SK-N-MC (cell line): ENCODE measurements around the gene IL1RAPL1.
"Not testable (repeated sequence)": the region's sequence is repeated elsewhere in the genome, so short reads cannot be mapped to it uniquely, and the experiment has no call there.

Experiments
- DNase-seq: peaks from one replicate; pipeline ENCODE4 v3.0.0-alpha.2; 2011; ENCODE audit warnings: low read depth, low spot score
- H3K27ac ChIP-seq: fragments of 200-600 bp; sonication (generic); 2 replicates; pipeline ENCODE4 v1.5.1; 2016; ENCODE audit warnings: mixed run types
- H3K36me3 ChIP-seq: fragments of 200-600 bp; sonication (generic); 2 replicates; pipeline ENCODE4 v1.6.1; 2017; ENCODE audit warnings: antibody characterized with exemption, low read length, mixed read lengths; ENCODE audit not compliant: insufficient read depth
- H3K4me3 ChIP-seq: fragments of 200-600 bp; sonication (generic); 2 replicates; pipeline ENCODE4 v1.5.1; 2016
- H3K9ac ChIP-seq: fragments of 200-600 bp; sonication (generic); 2 replicates; pipeline ENCODE4 v1.8.0; 2017; ENCODE audit warnings: mixed run types, mixed read lengths; ENCODE audit not compliant: insufficient read length
- H3K9me3 ChIP-seq: fragments of 200-600 bp; sonication (generic); 2 replicates; pipeline ENCODE4 v1.6.1; 2017; ENCODE audit warnings: low read depth, mild to moderate bottlenecking, antibody characterized with exemption, low read length, moderate library complexity, mixed read lengths
- EZH2 ChIP-seq: fragments of 200-600 bp; sonication (generic); IDR thresholded peaks from one replicate; pipeline ENCODE4 v1.6.1; 2017; ENCODE audit warnings: antibody characterized with exemption
- FOXP2 ChIP-seq: optimal IDR thresholded peaks from 2 replicates; pipeline ENCODE3; 2011; ENCODE audit warnings: mild to moderate bottlenecking, moderate library complexity; ENCODE audit not compliant: insufficient read depth; ENCODE audit errors: extremely low read length, control extremely low read depth
- POLR2AphosphoS5 ChIP-seq: IDR thresholded peaks from 2 replicates; pipeline ENCODE4 v1.6.1; 2012; ENCODE audit warnings: mild to moderate bottlenecking, low read depth, low read length, borderline replicate concordance

The IL1RAPL1 gene

DNA sequence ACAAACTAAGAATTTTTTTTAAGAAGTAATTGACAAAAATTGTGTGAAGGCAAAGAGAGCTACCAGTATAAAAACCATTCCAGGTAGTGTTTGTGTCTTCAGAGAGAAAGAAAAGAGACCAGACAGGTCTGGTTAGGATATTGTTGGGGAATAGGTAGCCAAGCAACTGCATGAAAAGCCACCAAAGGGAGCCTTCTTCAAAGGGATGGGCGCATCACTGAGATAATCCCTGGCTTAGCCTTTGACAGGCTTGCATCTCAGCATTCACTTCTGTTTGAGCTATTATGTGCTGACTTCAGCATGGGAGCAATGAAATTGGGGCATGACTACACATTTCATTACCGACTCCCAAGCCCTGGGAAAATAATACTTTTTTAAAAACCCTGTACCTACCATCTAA, 496.6 kb downstream of the IL1RAPL1 start:
- H3K27ac ChIP-seq, result no peak overlapping the region
- H3K9me3 ChIP-seq, result no peaks in the 10 kb centered on the region
- DNase-seq, result no peak
- no peak for TF ChIP-seq EZH2
- no peaks in the 10 kb centered on the region for H3K36me3 ChIP-seq
- no peak overlapping the region for H3K4me3 ChIP-seq
- H3K9ac ChIP-seq, result no peak overlapping the region

GRCh38 chrX:29090811-29091210, 503.6 kb downstream of the IL1RAPL1 start:
- H3K36me3 ChIP-seq, result no peaks in the 10 kb centered on the region
- H3K27ac ChIP-seq, result no peak overlapping the region
- no peak overlapping the region for H3K4me3 ChIP-seq
- DNase-seq, result no peak
- no peak for TF ChIP-seq FOXP2
- TF ChIP-seq POLR2AphosphoS5, result no peak
- no peak for TF ChIP-seq EZH2
- no peak overlapping the region for H3K9ac ChIP-seq
- no peaks in the 10 kb centered on the region for H3K9me3 ChIP-seq

DNA sequence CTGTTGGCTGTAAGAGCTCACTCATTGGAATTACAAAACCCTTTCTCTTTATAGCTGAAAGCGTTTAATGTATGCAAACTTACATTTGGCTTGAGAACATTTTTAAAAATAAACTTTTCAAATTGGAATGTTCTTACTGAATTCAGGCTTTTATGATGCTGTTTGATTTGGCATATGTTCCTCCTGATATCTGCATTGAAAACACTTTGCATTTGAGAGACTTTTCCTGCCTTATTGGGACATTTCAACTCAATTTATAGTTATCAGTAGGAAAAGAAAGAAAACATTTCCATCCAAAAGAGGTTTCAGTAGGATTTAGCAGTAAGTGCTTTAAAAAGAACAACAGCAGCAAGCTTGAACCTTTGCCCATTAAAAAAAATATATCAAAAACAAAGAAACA, 520.0 kb downstream of the IL1RAPL1 start:
- no peaks in the 10 kb centered on the region for H3K36me3 ChIP-seq
- DNase-seq, result no peak
- TF ChIP-seq POLR2AphosphoS5, result no peak
- TF ChIP-seq FOXP2, result no peak
- no peak for TF ChIP-seq EZH2
- H3K27ac ChIP-seq, result no peak overlapping the region
- no peak overlapping the region for H3K9ac ChIP-seq
- no peak overlapping the region for H3K4me3 ChIP-seq
- no peaks in the 10 kb centered on the region for H3K9me3 ChIP-seq

DNA sequence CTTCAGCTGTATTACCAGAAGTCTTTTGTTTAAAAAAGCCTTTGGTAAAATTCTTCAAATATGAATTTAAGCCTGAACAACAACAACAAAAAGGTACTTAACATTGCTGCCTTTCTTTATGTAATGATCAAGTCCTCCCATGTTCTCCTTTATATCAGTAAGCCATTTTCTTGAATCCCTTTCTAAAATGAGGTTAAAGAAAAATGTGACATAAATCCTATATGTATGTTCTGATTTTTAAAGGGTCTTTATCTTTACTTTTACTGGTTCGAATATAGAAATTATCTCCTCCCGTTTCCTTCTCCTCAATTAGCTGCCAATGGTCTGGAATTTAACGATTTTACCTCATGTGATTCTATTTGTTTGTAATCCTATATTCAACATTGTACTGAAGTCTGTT, 522.8 kb downstream of the IL1RAPL1 start:
- Histone ChIP-seq H3K9me3 (no peaks in the 10 kb centered on the region), H3K9ac (no peak overlapping the region), H3K27ac (no peak overlapping the region), H3K4me3 (no peak overlapping the region), H3K36me3 (no peaks in the 10 kb centered on the region)
- no peak for DNase-seq
- TF ChIP-seq POLR2AphosphoS5 (no peak), EZH2 (no peak), FOXP2 (no peak)

GRCh38 chrX:29113221-29113620, 526.0 kb downstream of the IL1RAPL1 start:
- DNase-seq, result no peak
- Histone ChIP-seq H3K27ac (no peak overlapping the region), H3K9me3 (no peaks in the 10 kb centered on the region), H3K9ac (no peak overlapping the region), H3K4me3 (no peak overlapping the region), H3K36me3 (no peaks in the 10 kb centered on the region)
- TF ChIP-seq FOXP2 (no peak), EZH2 (no peak), POLR2AphosphoS5 (no peak)

DNA sequence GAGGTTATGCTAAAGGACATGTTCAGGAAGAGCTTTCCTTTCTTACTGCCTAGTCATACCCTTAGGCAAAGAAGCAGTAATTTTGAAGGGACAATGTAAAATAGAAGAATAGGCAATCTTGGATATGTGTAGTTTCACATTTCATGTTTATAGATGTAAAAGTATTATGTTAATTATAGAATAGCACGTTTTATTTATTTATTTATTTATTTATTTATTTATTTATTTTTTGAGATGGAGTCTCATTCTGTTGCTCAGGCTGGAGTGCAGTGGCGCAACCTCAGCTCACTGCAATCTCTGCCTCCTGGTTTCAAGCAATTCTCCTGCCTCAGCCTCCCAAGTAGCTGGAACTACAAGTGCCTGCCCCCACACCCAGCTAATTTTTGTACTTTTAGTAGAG, 535.6 kb downstream of the IL1RAPL1 start:
- not testable (repeated sequence) for H3K9ac ChIP-seq, DNase-seq, H3K4me3 ChIP-seq, H3K9me3 ChIP-seq, H3K27ac ChIP-seq, H3K36me3 ChIP-seq

DNA sequence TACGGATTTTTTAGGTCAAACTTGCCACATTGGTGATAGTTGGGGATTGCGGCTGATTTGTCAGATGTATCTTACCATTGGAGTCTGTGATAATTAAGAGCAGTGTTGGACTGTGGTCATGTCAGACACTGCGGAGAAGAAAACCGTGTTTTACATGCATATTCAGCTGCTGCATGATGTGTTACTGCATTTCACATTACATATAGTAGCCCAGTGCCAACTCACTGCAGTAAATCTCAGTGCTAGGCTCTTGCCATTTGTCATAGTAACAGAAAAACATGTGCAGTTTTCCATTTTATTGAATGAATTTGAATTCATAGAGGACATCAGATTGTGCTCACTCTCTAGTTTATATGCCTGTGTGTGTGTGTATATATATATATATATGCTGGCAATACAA, 543.7 kb downstream of the IL1RAPL1 start:
- no peak overlapping the region for H3K9ac ChIP-seq
- H3K9me3 ChIP-seq, result no peaks in the 10 kb centered on the region
- H3K27ac ChIP-seq, result no peak overlapping the region
- no peak overlapping the region for H3K4me3 ChIP-seq
- DNase-seq, result no peak
- no peak for TF ChIP-seq POLR2AphosphoS5
- no peak for TF ChIP-seq EZH2
- no peak for TF ChIP-seq FOXP2
- no peaks in the 10 kb centered on the region for H3K36me3 ChIP-seq

DNA sequence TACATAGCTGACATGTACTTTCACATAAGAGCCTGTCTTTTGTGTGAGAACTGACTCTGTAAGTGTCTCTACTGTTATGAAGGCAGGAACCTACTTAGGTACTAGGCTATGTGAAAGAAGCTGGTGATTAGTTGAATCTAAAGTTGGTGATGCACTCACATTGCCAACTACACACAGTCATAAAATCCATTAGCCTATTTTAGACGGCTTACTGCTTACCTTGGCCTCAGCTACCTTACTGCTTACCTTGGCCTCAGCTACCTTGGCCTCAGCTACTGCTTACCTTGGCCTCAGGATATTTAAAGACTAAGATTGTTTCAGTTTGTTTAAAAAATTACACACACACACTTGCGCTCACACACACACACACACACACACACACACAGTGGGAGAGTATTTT, 549.7 kb downstream of the IL1RAPL1 start:
- DNase-seq, result no peak
- no peak overlapping the region for H3K9ac ChIP-seq
- H3K27ac ChIP-seq, result no peak overlapping the region
- H3K9me3 ChIP-seq, result no peaks in the 10 kb centered on the region
- TF ChIP-seq EZH2 (no peak), POLR2AphosphoS5 (no peak), FOXP2 (no peak)
- H3K36me3 ChIP-seq, result no peaks in the 10 kb centered on the region
- no peak overlapping the region for H3K4me3 ChIP-seq

DNA sequence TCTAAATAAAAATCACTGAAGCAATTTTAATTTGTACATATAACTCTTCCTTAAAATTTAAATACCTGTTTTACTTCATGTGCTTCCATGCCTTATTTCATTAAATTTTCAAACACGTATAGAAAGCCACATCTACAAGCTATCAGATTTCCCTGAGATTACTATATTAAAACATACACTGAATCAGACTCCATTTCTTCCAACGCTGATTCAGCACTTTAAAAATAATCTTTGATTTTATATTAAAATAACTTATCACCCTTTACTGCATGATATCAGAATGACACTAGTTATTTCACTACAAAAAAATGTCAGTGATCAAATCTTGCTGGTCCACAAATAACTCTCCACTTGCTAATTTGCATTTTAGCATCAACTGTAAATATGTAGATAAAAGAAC, 550.8 kb downstream of the IL1RAPL1 start:
- no peak for DNase-seq
- Histone ChIP-seq H3K36me3 (no peaks in the 10 kb centered on the region), H3K27ac (no peak overlapping the region), H3K4me3 (no peak overlapping the region), H3K9me3 (no peaks in the 10 kb centered on the region), H3K9ac (no peak overlapping the region)
- TF ChIP-seq FOXP2, result no peak

GRCh38 chrX:29143356-29143755, 556.1 kb downstream of the IL1RAPL1 start:
- TF ChIP-seq EZH2 (no peak), FOXP2 (no peak), POLR2AphosphoS5 (no peak)
- Histone ChIP-seq H3K9ac (no peak overlapping the region), H3K9me3 (no peaks in the 10 kb centered on the region), H3K4me3 (no peak overlapping the region), H3K27ac (no peak overlapping the region), H3K36me3 (no peaks in the 10 kb centered on the region)
- DNase-seq, result no peak
